Measurements from ENCODE around the gene SULT2A1. TPM values are rescaled to one million over a fixed set of nuclear protein-coding genes. Genes with fewer than 3 reads are reported as not detected.

Gene SULT2A1
- total RNA-seq, 3 donors from 2014 or later = 0.10 to 0.16 (median 0.11) TPM

- Mint-ChIP-seq H3K27me3 (ENCODE audit: low read depth) (peaks cover 53% of the 10 kb centered on the region), H3K36me3 (ENCODE audit: insufficient read depth) (no peaks in the 10 kb centered on the region), H3K4me3 (peak overlapping the region; percentile 38), H3K9me3 (no peaks in the 10 kb centered on the region), H3K4me1 (ENCODE audit: low read depth) (peaks cover 7% of the 10 kb centered on the region)
- DNase-seq = peak; percentile 14
- no peak for ATAC-seq
Measured at GRCh38 chr19:47848823-47849473, 37.2 kb downstream of the SULT2A1 start.

- Mint-ChIP-seq H3K9me3 (no peaks in the 10 kb centered on the region), H3K36me3 (ENCODE audit: insufficient read depth) (no peaks in the 10 kb centered on the region), H3K27me3 (ENCODE audit: low read depth) (peaks cover 51% of the 10 kb centered on the region), H3K4me3 (no peak overlapping the region), H3K4me1 (ENCODE audit: low read depth) (peaks cover 7% of the 10 kb centered on the region)
- ATAC-seq (no peak), DNase-seq (no peak)
Measured at GRCh38 chr19:47848425-47848822, 37.7 kb downstream of the SULT2A1 start.

- H3K36me3 Mint-ChIP-seq (ENCODE audit: insufficient read depth) = no peaks in the 10 kb centered on the region
- peaks cover 24% of the 10 kb centered on the region for H3K27me3 Mint-ChIP-seq (ENCODE audit: low read depth)
- no peaks in the 10 kb centered on the region for H3K9me3 Mint-ChIP-seq
- no peak overlapping the region for H3K4me3 Mint-ChIP-seq
- no peak for ATAC-seq
- H3K4me1 Mint-ChIP-seq (ENCODE audit: low read depth) = no peaks in the 10 kb centered on the region
- no peak for DNase-seq
Measured at GRCh38 chr19:47842941-47843340, 43.2 kb downstream of the SULT2A1 start.

GRCh38 chr19:47839913-47840312, 46.2 kb downstream of the SULT2A1 start:
- DNase-seq (no peak), ATAC-seq (no peak)
- Mint-ChIP-seq H3K9me3 (no peaks in the 10 kb centered on the region), H3K27me3 (ENCODE audit: low read depth) (peaks cover 17% of the 10 kb centered on the region), H3K4me3 (no peak overlapping the region), H3K36me3 (ENCODE audit: insufficient read depth) (no peaks in the 10 kb centered on the region), H3K4me1 (ENCODE audit: low read depth) (no peaks in the 10 kb centered on the region)

GRCh38 chr19:47839411-47839810, 46.7 kb downstream of the SULT2A1 start:
- no peaks in the 10 kb centered on the region for H3K9me3 Mint-ChIP-seq
- no peak overlapping the region for H3K4me3 Mint-ChIP-seq
- no peaks in the 10 kb centered on the region for H3K36me3 Mint-ChIP-seq (ENCODE audit: insufficient read depth)
- H3K27me3 Mint-ChIP-seq (ENCODE audit: low read depth) = peaks cover 16% of the 10 kb centered on the region
- DNase-seq (no peak), ATAC-seq (no peak)
- H3K4me1 Mint-ChIP-seq (ENCODE audit: low read depth) = no peaks in the 10 kb centered on the region

- no peaks in the 10 kb centered on the region for H3K9me3 Mint-ChIP-seq
- DNase-seq (no peak), ATAC-seq (no peak)
- H3K27me3 Mint-ChIP-seq (ENCODE audit: low read depth) = peaks cover 5% of the 10 kb centered on the region
- H3K4me3 Mint-ChIP-seq = no peak overlapping the region
- H3K4me1 Mint-ChIP-seq (ENCODE audit: low read depth) = no peaks in the 10 kb centered on the region
- no peaks in the 10 kb centered on the region for H3K36me3 Mint-ChIP-seq (ENCODE audit: insufficient read depth)
Measured at GRCh38 chr19:47836038-47836437, 50.1 kb downstream of the SULT2A1 start.

- peaks cover 8% of the 10 kb centered on the region for H3K27me3 Mint-ChIP-seq (ENCODE audit: low read depth)
- no peak for ATAC-seq
- H3K9me3 Mint-ChIP-seq = no peaks in the 10 kb centered on the region
- H3K4me3 Mint-ChIP-seq = no peak overlapping the region
- H3K4me1 Mint-ChIP-seq (ENCODE audit: low read depth) = no peaks in the 10 kb centered on the region
- H3K36me3 Mint-ChIP-seq (ENCODE audit: insufficient read depth) = no peaks in the 10 kb centered on the region
- no peak for DNase-seq
Measured at GRCh38 chr19:47832723-47833122, 53.4 kb downstream of the SULT2A1 start.

GRCh38 chr19:47826800-47827199, 59.3 kb downstream of the SULT2A1 start:
- Mint-ChIP-seq H3K4me3 (no peak overlapping the region), H3K27me3 (ENCODE audit: low read depth) (peaks cover 7% of the 10 kb centered on the region), H3K4me1 (ENCODE audit: low read depth) (no peaks in the 10 kb centered on the region), H3K36me3 (ENCODE audit: insufficient read depth) (no peaks in the 10 kb centered on the region), H3K9me3 (no peaks in the 10 kb centered on the region)
- no peak for DNase-seq
- ATAC-seq = no peak

- Mint-ChIP-seq H3K4me3 (no peak overlapping the region), H3K27me3 (ENCODE audit: low read depth) (peaks cover 27% of the 10 kb centered on the region), H3K4me1 (ENCODE audit: low read depth) (peaks cover 4% of the 10 kb centered on the region), H3K36me3 (ENCODE audit: insufficient read depth) (no peaks in the 10 kb centered on the region), H3K9me3 (no peaks in the 10 kb centered on the region)
- ATAC-seq (no peak), DNase-seq (no peak)
Measured at GRCh38 chr19:47824396-47824795, 61.7 kb downstream of the SULT2A1 start.

- Mint-ChIP-seq H3K4me1 (ENCODE audit: low read depth) (peaks cover 4% of the 10 kb centered on the region), H3K36me3 (ENCODE audit: insufficient read depth) (no peaks in the 10 kb centered on the region), H3K27me3 (ENCODE audit: low read depth) (peaks cover 41% of the 10 kb centered on the region), H3K4me3 (no peak within 1 kb of the TSS), H3K9me3 (no peaks in the 10 kb centered on the region)
- ATAC-seq (no peak), DNase-seq (no peak)
Measured at GRCh38 chr19:47821460-47822020, 64.6 kb downstream of the SULT2A1 start, which contains the start of gene CRX. CRX (plus strand) TSS chr19:47821937; CDS start chr19:47834444, 12,507 bp downstream.

Other genes starting within 250 kb of the SULT2A1 start
- under 1 TPM; 0.26 to 0.66 (median 0.43) TPM for gene EHD2, start 172.9 kb downstream of the SULT2A1 start, total RNA-seq
- 100 to 1,000 TPM; 260 to 295 (median 277) TPM for gene NOP53, start 140.8 kb downstream of the SULT2A1 start, total RNA-seq
- 10 to 100 TPM; 57.7 to 68.0 (median 62.5) TPM for gene SELENOW, start 107.6 kb downstream of the SULT2A1 start, total RNA-seq
- gene TPRX1, start 81.8 kb downstream of the SULT2A1 start, total RNA-seq = not detected
- not detected for gene CRX, start 64.4 kb downstream of the SULT2A1 start, total RNA-seq
- gene TPRX2, start 27.1 kb downstream of the SULT2A1 start, total RNA-seq = not detected
- gene BSPH1, start 105.9 kb upstream of the SULT2A1 start, total RNA-seq = not detected
- not detected for gene ELSPBP1, start 108.3 kb upstream of the SULT2A1 start, total RNA-seq
- gene CABP5, start 157.8 kb upstream of the SULT2A1 start, total RNA-seq = not detected
- gene PLA2G4C, start 224.5 kb upstream of the SULT2A1 start, total RNA-seq = 10 to 100 TPM in 1 of 3 donors, 1 to 10 TPM in 2; 4.1 to 11.6 (median 4.2) TPM

Data from activated T-cell treated with anti-CD3 and anti-CD28 coated beads, Interleukin-2, amount 50 U/mL, for 4 hours (primary cell).